Daoy (cell line): ENCODE measurements around the gene ANKRD13C. TPM values are rescaled to one million over a fixed set of nuclear protein-coding genes. Genes with fewer than 3 reads are reported as not detected.
"Not testable (repeated sequence)": the region's sequence is repeated elsewhere in the genome, so short reads cannot be mapped to it uniquely, and the experiment has no call there.

Source experiments
- DNase-seq: peaks from one replicate; pipeline ENCODE4 v3.0.0-alpha.2; 2015; ENCODE audit warnings: low read depth
- total RNA-seq: library from RNA; depleted of rRNA; stranded (reverse); fragments of >200 nt; shearing (Covaris generic); gene quantifications from 2 replicates; pipeline ENCODE4 v1.2.3, GENCODE V29; 2014; rRNA removed

The ANKRD13C gene, protein sequence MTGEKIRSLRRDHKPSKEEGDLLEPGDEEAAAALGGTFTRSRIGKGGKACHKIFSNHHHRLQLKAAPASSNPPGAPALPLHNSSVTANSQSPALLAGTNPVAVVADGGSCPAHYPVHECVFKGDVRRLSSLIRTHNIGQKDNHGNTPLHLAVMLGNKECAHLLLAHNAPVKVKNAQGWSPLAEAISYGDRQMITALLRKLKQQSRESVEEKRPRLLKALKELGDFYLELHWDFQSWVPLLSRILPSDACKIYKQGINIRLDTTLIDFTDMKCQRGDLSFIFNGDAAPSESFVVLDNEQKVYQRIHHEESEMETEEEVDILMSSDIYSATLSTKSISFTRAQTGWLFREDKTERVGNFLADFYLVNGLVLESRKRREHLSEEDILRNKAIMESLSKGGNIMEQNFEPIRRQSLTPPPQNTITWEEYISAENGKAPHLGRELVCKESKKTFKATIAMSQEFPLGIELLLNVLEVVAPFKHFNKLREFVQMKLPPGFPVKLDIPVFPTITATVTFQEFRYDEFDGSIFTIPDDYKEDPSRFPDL
- 29.9 and 30.6 TPM in 2 replicates for total RNA-seq

DNA sequence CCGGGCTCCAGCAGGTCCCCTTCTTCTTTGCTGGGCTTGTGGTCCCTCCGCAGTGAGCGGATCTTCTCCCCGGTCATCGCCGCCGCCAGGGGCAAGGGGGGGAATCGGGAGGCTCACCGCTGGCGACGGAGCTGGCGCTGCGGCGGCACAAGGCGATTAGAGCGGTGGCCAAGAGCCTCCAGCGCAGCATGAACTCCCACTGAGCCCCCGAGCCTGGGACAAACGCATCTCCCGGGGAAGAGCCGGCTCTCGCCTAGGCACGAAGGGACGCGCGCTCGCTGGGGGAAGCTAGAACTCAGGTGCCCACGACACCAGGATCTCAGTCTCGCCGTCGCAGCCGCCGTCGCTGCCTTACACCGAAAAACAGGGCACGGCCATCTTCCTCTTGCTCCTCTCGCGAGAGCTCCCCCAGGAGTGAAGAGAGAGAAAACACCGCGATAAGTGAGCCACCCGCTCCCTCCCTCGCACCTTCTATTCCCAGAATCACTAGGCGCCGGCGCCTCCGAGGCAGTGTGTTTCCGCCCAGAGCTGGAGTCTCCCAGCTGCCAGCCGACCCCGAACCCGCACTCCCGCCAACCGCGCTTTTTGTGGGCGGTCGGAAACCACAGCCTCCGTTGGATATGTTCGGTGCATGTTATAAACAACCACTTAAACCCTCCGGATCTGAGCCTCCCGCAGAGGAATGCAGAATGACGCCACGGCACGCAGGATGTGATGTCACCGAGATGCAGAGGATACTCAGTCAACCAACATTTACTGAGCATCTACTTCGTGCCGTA, at the start of gene ANKRD13C:
ANKRD13C (minus strand) TSS at position 391 of the 779 bp plus-strand sequence; CDS start at position 77, 314 bp downstream.
- peak; percentile 98 for DNase-seq

DNA sequence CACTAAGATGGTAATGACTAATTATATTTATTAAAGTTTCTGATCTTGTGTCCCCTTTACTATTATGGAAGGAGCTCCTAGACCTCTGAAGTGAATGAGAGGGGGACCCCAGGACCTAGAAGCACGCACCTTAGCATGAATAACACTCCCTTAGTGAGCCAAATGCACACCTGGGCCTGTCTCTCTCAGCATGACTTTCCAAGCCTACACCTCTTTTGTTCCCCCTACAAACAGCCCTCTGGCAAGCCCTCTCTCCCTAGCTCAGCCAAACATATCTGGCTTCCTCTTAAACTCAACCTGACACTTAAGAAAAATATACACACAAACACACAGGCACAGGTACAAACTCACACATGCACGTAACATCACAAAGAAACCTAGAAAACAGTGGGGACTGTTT, 49.2 kb upstream of the ANKRD13C start:
- no peak for DNase-seq

DNA sequence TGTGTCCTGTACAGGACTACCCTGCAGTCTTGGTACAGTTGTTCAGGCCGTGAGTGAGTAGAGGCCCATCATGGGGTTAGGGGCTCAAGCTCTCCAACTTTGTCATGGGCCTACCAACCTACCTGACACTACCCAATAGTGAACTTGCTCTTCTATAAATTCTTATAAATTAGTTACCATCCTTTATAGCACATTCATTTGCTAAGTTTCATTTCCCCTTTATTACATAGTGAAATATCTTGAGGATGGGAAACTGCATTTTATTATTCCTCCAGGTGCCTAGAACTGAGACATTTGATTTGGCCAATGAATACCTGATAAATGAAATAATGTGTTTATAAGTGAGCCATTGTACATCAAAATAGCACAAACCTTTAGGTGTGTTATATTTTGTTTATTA, 47.5 kb upstream of the ANKRD13C start:
- DNase-seq: no peak

DNA sequence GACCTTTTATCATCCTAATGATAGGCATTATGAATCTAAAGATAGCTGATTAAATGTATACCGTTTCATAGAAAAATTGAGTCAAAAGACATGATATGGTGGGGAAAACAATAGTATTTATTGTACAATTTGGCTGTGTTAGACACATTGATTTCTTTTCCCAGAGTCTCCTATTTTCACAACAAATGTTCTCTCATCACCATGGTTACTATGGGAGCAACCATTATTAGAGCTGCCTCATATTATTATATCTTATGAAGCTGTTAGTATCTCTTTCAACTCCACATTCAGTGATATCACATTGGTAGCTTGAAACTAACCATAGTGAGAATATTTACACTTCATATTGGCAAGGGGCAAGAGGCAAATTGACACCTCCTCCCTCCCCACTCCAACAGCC, 45.8 kb upstream of the ANKRD13C start:
- no peak for DNase-seq

DNA sequence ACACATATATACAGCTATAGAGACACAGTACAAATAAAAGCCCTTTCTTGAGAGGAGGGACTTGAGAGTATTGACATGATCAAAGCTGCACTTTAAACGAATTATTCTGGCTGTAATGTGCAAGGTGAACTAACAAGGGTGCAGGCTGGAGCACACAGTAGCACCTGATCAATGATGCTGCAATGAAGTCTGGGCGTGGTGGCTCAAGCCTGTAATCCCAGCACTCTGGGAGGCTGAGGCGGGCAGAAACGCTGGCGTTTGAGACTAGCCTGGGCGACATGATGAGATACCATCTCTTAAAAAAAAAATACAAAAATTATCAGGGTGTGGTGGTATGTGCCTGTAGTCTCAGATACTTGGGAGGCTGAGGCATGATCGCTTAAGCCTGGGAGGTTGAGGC, 42.5 kb upstream of the ANKRD13C start:
- DNase-seq: no peak

DNA sequence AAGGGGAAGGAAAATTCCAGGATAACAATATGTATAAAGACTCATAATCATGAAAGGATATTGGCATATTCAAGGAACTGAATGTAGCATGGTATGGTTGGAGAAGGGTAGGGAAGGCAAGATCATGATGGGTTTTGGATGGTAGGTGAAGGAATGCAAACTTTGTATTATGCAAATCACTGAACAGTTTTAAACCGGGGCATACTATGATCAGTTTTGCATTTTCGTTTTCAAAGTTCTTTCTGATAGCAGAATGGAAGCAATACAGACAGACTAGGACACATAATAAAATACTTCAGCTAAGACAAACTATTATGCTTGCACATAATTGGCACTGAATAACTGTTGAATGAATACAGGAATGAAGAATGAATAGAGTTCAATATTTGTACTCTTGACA, 42.1 kb upstream of the ANKRD13C start:
- DNase-seq: no peak

DNA sequence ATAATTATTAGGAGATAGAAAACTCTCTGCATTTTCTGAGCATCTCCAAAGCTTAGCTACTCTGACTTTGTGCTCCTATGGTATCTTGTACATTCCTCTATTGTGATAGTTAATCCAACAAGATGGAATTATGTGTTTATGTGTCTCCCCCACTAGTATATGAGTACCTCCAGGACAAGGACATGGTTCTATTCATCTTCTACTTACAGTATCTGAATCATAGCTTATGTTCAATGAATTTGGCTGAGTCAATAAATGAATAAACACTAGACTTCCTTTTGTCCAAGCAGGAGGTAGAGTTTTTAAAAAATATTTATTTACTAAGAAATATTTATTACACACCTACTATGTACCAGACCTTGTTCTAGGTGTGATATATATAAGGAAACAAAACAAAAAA, 38.1 kb upstream of the ANKRD13C start:
- no peak for DNase-seq

DNA sequence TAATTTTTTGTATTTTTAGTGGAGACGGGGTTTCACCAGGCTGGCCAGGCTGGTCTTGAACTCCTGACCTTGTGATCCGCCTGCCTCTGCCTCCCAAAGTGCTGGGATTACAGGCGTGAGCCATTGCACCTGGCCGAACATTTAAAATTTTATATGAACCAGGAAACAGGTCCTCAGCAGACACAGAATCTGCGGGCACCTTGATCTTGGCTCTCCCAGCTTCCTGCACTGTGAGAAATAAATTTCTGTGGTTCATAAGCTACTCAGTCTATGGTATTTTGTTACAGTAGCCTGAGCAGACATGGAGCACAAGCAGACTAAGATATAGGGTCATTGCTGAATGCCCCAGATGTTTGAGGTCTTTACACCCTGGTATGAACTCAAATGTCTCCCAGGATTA, 33.0 kb upstream of the ANKRD13C start:
- DNase-seq: no peak

DNA sequence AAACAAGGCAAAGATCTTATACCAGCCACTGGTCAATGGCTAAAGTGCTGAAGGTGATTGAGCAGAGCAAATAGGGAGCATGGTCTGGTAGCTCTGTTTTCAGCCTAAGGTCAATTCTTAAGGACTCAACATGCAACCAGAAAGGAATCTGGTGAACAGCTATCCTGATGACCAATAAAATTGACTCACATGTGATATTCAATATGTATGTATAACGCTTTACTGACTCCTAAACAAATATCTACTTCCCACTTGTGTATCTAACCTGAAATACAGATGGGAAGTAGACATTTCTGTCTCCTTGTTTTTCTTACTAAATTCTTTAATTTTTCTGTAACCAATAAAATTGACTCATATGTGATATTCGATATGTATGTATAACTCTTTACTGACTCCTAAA, 31.6 kb upstream of the ANKRD13C start:
- DNase-seq: no peak

DNA sequence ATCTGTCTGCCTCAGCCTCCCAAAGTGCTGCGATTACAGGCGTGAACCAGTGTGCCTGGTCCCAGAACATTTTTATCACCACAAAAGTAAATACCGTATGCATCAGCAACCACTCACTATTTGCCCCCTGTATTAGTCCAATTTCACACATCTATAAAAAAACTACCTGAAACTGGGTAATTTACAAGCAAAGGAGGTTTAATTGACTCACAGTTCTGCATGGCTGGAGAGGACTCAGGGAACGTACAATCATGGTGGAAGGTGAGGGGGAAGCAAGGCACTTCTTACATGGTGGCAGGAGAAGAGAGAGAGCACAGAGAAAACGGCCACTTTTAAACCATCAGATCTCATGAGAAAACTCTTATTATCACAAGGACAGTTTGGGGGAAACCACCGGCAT, 31.0 kb upstream of the ANKRD13C start:
- DNase-seq: no peak

DNA sequence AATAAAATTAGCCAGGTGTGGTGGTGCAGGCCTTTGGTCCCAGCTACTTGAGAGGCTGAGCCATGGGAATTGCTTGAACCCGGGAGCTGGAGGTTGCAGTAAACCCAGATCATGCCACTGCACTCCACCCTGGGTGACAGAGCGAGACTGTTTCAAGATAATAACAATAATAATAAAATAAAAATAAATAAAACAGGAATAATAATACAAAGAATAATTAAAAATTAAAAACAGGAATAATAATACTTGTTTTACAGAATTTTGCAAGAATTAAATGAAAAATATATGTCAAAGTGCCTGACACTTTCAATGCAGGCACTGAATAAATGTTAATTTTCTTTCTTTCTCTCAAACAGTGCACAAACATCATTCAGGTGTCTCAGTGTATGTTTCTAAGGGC, 30.0 kb upstream of the ANKRD13C start:
- no peak for DNase-seq

DNA sequence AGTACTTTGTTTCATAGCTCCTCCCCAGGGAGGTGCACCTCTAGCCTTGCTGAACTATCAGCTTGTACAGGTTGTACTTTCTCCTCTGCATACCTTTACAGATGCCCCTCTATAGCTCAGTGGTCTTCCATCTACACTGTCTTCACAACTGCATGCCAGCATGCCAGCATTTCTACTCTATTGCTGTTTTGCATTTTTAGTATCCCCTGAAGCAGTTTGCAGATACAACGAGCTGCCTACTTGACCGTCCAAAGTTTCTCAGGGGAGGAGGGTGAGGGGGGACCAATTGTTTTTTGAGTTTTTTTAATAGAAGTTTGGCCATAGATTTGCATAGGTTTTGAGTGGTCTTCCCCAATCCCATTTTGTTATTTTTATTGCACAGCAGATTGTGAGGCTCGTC, 29.0 kb upstream of the ANKRD13C start:
- DNase-seq: no peak

DNA sequence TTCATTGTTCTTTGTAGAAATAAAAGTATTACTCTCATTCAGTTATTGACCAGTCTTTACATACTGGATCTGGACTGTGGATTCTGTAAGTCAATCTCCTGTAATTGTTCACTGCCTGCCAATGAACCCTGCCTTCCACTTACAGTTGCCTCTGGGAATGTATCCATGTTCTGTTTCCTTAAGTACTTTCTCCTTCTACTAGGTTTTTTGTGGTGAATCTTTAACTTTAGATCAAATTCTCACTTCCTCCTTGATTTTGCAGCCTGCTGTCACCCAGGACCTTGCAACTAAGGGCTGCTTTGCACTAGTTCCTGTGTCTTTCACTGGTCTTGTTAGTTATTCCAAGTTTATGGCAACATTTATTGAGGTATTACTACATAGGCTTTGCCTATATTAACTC, 28.2 kb upstream of the ANKRD13C start:
- DNase-seq: no peak

DNA sequence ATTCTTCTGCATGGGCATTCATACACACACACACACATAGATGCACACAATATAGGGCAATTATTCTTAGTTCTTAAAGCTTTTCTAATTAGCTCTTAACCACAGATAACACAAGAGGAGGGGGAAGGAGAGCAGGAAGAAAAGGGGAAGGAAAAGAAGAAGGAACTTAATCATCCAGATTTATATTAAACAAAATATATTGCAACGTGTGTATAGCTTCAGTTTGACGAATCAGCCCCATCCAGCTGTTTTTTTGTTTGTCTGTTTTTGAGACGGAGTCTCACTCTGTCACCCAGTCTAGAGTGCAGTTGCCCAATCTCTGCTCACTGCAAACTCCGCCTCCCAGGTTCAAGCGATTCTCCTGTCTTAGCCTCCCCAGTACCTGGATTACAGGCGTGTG, 21.7 kb upstream of the ANKRD13C start:
- no peak for DNase-seq

DNA sequence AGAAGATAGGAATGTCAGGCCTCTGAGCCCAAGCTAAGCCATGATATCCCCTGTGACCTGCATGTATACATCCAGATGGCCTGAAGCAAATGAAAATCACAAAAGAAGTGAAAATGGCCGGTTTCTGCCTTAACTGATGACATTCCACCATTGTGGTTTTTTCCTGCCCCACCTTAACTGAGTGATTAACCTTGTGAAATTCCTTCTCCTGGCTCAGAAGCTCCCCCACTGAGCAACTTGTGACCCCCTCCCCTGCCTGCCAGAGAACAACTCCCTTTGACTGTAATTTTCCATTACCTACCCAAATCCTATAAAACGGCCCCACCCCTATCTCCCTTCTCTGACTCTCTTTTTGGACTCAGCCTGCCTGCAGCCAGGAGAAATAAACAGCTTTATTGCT, 19.1 kb upstream of the ANKRD13C start:
- peak; percentile 16 for DNase-seq

DNA sequence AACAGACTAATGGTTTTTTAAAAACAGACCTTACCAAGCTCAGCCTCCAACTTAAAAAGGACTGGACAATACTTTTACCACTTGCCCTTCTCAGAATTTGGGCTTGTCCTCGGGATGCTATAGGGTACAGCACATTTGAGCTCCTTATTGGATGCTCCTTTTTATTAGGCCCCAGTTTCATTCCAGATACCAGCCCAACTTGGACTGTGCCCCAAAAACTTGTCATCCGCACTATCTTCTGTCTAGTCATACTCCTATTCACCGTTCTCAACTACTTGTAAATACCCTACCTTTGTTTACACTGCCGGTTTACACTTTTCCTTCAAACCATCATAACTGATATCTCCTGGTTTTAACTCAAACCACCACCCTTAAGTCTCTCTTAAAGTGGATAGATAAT, 17.9 kb upstream of the ANKRD13C start:
- DNase-seq: no peak

DNA sequence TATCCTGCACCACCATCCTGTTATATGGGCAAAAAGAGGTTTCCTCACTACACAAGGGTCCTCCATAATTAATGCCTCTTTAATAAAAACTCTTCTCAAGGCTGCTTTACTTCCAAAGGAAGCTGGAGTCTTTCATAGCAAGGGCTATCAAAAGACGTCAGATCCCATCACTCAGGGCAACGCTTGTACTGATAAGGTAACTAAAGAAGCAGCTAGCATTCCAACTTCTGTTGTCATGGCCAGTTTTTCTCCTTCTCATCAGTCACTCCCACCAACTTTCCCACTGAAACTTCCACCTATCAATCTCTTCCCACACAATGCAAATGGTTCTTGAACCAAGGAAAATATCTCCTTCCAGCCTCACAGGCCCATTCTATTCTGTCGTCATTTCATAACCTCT, 17.1 kb upstream of the ANKRD13C start:
- DNase-seq: not testable (repeated sequence)

DNA sequence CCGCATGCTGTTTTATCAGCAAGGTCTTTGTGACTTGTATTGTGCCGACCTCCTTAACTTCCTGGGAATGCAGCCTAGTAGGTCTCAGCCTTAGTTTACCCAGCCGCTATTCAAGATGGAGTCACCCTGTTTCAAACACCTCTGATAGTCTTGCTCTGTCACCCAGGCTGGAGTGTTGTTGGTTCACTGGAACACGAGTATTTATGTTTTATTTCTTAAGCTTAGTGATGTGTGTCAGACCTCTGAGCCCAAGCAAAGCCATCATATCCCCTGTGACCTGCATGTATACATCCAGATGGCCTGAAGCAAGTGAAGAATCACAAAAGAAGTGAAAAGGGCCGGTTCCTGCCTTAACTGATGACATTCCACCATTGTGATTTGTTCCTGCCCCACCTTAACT, 12.9 kb upstream of the ANKRD13C start:
- not testable (repeated sequence) for DNase-seq

DNA sequence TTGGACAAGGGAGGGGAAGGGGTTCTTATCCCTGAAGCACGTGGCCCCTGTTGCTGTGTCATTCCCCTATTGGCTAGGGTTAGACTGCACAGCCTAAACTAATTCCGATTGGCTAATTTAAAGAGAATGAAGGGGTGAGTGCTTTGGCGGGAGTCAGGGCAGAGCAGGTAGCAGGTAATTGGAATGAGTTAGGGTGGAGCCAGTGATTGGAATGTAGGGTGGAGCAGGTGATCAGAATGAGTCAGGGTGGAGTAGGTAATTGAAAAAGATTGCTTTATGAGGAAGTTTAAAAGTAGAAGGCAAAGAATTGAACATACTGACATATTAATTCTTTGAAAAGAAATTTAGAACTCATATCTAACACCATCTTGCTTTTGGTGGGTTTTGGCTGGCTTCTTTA, 12.5 kb upstream of the ANKRD13C start:
- not testable (repeated sequence) for DNase-seq

DNA sequence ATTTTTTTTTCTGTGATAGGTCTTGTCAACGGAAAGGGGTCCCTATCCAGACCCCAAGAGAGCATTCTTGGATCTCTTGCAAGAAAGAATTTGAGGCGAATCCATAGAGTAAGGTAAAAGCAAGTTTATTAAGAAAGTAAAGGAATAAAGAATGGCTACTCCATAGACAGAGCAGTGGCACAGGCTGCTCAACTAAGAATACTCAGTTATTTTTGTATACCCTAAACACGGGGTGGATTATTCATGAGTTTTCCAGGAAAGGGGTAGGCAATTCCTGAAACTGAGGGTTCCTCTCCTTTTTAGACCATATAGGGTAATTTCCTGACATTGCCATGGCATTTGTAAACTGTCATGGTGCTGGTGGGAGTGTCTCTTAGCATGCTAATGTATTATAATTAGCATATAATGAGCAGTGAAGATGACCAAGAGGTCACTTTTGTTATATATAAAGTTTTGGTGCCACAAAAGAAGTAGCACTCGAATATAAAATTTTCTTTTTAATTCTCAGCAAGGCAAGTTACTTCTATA, 12.0 kb upstream of the ANKRD13C start:
- not testable (repeated sequence) for DNase-seq

DNA sequence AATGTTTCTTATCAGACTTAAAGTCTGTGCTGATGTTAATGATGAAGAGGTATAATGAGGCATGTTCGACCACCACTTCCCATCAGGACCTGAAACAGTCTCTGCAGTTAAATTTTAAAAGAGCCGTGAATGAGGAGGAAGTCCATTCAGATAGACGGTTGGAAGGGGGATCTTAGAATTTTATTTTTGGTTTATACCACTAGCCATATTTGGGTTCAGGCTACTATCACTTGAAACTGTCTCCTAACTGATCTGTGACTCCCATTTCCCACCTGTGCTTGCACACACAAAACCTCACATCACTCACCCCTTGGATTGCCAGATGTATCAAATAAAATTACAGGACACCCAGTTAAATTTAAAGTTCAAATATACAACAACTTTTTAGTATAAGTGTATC, 9.9 kb upstream of the ANKRD13C start:
- DNase-seq: no peak

DNA sequence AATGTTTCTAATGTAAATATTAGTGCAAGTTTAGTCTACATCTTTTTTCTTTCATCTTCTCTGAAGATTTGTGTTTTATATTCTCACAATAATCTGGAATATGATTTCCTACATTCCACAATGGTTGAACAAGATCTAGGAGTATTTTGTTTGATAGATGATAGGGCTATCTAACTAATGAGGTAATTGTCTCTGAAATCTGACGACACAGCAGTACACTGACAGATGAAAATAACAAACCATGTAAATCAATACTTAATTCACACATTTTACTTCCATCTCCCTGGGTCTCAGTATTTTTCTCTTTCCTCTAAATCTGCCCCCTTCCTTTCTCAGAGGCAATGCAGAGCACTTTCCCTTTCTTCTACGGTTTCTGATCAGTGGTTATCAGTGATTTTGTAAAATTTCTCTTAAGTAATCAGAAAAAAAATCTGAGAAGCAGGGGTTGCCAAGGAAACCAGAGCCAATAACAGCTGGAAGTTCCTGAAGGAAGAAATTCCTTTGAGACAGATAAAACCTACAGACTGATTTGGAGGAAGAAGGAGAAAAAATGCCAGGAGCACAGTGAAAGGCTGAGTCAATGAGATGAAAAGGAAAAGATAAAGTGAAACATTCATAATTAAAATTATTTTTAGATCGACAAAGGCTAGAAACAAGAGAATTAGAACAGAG, 7.3 kb upstream of the ANKRD13C start:
- no peak for DNase-seq
